IMR-90 (cell line): Measurements from ENCODE around the gene C2orf68.
A peak's percentile ranks its signal among the peaks of the same experiment; 100 is the strongest.

Experiments used
- CEBPB ChIP-seq: IDR thresholded peaks from 2 replicates; pipeline ENCODE4 v1.6.1; 2012; ENCODE audit warnings: low read depth, low read length, improper control_type of control experiment
- MXI1 ChIP-seq: IDR thresholded peaks from 2 replicates; pipeline ENCODE4 v1.6.1; 2012; ENCODE audit warnings: low read depth, mild to moderate bottlenecking, low read length, moderate library complexity, borderline replicate concordance
- TF ChIP-seq, protein P1 (sequence below): conservative IDR thresholded peaks from 2 replicates; pipeline ENCODE4 v1.5.1; 2012; ENCODE audit warnings: mild to moderate bottlenecking, low read depth, low read length, improper control_type of control experiment

DNA sequence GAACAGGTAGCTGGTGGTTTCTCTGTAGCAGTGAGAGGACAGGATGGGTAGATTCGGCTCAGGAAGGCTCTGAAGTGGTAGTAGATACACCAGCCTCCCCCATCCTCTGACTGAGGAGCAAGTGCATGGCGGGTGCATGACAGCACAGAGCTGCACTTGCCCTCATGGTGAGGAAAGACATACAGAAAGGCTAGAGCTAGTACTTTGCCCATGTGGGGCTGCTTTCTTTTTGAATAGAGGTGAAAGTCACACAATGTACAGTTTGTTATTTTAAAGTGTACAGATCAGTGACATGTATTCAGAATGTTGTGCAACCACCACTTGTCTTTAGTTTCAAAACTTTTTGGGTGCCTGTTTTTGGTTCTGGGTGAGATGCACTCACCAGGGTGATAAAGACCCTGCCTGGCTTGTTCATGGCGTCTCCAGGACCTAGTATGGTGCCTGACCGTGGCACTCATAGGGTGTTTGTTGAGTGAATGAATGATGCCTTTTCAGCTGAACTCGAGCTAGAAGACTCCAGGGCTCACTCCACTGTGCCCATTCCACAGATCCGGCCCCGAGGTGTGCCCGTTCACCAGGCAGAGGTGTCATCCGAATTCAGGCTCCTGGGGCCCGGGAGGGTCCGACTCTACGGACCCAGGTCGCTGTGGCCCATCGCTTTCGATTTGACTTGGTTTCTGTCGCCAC, 28.1 kb downstream of the C2orf68 start:
- TF ChIP-seq, protein P1, sequence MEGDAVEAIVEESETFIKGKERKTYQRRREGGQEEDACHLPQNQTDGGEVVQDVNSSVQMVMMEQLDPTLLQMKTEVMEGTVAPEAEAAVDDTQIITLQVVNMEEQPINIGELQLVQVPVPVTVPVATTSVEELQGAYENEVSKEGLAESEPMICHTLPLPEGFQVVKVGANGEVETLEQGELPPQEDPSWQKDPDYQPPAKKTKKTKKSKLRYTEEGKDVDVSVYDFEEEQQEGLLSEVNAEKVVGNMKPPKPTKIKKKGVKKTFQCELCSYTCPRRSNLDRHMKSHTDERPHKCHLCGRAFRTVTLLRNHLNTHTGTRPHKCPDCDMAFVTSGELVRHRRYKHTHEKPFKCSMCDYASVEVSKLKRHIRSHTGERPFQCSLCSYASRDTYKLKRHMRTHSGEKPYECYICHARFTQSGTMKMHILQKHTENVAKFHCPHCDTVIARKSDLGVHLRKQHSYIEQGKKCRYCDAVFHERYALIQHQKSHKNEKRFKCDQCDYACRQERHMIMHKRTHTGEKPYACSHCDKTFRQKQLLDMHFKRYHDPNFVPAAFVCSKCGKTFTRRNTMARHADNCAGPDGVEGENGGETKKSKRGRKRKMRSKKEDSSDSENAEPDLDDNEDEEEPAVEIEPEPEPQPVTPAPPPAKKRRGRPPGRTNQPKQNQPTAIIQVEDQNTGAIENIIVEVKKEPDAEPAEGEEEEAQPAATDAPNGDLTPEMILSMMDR = no peak
- TF ChIP-seq CEBPB = peak; percentile 81
- TF ChIP-seq MXI1 = no peak
